ENCODE results near the gene GBP3. TPM values are rescaled to one million over a fixed set of nuclear protein-coding genes. Genes with fewer than 3 reads are reported as not detected.

Gene GBP3
- polyA plus RNA-seq, 2 of the 4 experiments (the other 2 are of a cell fraction), result 0.98 to 1.9 TPM

DNA sequence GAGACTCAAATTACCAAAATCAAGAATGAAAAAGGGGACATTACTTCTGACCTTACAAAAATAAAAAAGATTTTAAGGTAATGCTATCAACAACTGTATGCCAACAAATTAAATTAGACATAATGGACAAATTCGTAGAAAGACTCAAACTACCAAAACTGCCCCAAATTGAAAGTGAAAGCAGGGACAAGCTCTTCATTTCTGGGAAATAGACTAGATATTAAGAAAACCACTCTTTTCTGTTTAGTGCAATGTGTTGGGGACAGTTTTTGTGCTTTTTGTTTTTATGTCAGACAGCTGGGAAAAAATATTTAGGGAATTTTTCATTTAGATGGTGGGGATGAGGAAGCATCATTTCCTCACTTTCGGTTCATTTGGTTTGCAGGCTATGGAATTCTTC is 47.3 kb upstream of the GBP3 start:
- FAIRE-seq, result no peak
- ChIA-PET POLR2A (no interaction called here), CTCF (no interaction called here)
- no peak for DNase-seq (ENCODE audit: low read depth in 1 of 2, low spot score in 1 of 2)
- Histone ChIP-seq H3K4me2 (no peak overlapping the region; the same call in 2 of the 3 replicates), H3K4me1 (no peaks in the 10 kb centered on the region), H3K27ac (no peak overlapping the region), H3K9me3 (no peaks in the 10 kb centered on the region), H3K4me3 (no peak overlapping the region)
- WGBS (ENCODE audit: missing lambda C conversion rate), result 53% methylated on average over 2 of the region's 2 CpGs
- no peak for TF ChIP-seq EHMT2 (IDR thresholded peaks at IDR 0.05; ENCODE audit: low read depth)
- no peak for ATAC-seq

DNA sequence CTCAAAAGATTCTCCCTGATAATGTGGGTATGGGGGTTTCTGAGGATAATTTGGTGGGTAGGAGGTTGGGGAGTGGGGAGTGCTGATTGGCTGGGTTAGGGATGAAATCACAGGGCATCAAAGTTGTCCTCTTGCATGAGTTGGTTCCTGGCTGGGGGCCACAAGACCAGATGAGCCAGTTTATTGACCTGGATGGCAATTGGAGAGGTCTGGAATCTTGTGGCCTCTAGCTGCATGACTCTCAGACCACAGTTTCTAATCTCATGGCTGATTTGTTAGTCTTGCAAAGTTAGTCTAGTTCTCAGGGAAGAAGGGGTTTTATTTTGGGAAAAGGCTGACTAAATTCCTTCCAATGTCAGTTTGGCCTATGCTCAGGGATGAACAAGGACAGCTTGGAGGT is 45.6 kb upstream of the GBP3 start:
- H3K4me3 ChIP-seq, result no peak overlapping the region
- no peak for DNase-seq (ENCODE audit: low read depth in 1 of 2, low spot score in 1 of 2)
- no peak overlapping the region for H3K27ac ChIP-seq
- TF ChIP-seq EHMT2 (IDR thresholded peaks at IDR 0.05; ENCODE audit: low read depth) (no peak), RAD21 (conservative IDR thresholded peaks at IDR 0.05 in 1 of 2, IDR thresholded peaks at IDR 0.05 in 1 of 2) (no peak), NR3C1 (IDR thresholded peaks at IDR 0.05) (no peak), SMC3 (IDR thresholded peaks at IDR 0.05) (no peak), FOXS1 (CRISPR knock-in tag; IDR thresholded peaks at IDR 0.05) (no peak), HOXB13 (CRISPR knock-in tag; IDR thresholded peaks at IDR 0.05; ENCODE audit: low read depth) (no peak), EP300 (IDR thresholded peaks at IDR 0.05) (no peak), JUNB (IDR thresholded peaks at IDR 0.05) (no peak), BHLHE40 (IDR thresholded peaks at IDR 0.05; ENCODE audit: low read depth, low read length) (no peak), RCOR1 (IDR thresholded peaks at IDR 0.05; ENCODE audit: low read depth, low read length) (no peak), ZSCAN20 (CRISPR knock-in tag; IDR thresholded peaks at IDR 0.05) (no peak), JUN (IDR thresholded peaks at IDR 0.05) (no peak), KDM5A (IDR thresholded peaks at IDR 0.05) (no peak), GATA3 (IDR thresholded peaks at IDR 0.05; ENCODE audit: borderline replicate concordance) (no peak)
- TF ChIP-seq, protein P1, sequence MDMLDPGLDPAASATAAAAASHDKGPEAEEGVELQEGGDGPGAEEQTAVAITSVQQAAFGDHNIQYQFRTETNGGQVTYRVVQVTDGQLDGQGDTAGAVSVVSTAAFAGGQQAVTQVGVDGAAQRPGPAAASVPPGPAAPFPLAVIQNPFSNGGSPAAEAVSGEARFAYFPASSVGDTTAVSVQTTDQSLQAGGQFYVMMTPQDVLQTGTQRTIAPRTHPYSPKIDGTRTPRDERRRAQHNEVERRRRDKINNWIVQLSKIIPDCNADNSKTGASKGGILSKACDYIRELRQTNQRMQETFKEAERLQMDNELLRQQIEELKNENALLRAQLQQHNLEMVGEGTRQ (IDR thresholded peaks at IDR 0.05), result no peak
- TF ChIP-seq, protein P2, sequence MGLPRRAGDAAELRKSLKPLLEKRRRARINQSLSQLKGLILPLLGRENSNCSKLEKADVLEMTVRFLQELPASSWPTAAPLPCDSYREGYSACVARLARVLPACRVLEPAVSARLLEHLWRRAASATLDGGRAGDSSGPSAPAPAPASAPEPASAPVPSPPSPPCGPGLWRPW (IDR thresholded peaks at IDR 0.05), result no peak
- TF ChIP-seq, protein P3, sequence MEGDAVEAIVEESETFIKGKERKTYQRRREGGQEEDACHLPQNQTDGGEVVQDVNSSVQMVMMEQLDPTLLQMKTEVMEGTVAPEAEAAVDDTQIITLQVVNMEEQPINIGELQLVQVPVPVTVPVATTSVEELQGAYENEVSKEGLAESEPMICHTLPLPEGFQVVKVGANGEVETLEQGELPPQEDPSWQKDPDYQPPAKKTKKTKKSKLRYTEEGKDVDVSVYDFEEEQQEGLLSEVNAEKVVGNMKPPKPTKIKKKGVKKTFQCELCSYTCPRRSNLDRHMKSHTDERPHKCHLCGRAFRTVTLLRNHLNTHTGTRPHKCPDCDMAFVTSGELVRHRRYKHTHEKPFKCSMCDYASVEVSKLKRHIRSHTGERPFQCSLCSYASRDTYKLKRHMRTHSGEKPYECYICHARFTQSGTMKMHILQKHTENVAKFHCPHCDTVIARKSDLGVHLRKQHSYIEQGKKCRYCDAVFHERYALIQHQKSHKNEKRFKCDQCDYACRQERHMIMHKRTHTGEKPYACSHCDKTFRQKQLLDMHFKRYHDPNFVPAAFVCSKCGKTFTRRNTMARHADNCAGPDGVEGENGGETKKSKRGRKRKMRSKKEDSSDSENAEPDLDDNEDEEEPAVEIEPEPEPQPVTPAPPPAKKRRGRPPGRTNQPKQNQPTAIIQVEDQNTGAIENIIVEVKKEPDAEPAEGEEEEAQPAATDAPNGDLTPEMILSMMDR (IDR thresholded peaks at IDR 0.05), result no peak
- TF ChIP-seq, protein P4, sequence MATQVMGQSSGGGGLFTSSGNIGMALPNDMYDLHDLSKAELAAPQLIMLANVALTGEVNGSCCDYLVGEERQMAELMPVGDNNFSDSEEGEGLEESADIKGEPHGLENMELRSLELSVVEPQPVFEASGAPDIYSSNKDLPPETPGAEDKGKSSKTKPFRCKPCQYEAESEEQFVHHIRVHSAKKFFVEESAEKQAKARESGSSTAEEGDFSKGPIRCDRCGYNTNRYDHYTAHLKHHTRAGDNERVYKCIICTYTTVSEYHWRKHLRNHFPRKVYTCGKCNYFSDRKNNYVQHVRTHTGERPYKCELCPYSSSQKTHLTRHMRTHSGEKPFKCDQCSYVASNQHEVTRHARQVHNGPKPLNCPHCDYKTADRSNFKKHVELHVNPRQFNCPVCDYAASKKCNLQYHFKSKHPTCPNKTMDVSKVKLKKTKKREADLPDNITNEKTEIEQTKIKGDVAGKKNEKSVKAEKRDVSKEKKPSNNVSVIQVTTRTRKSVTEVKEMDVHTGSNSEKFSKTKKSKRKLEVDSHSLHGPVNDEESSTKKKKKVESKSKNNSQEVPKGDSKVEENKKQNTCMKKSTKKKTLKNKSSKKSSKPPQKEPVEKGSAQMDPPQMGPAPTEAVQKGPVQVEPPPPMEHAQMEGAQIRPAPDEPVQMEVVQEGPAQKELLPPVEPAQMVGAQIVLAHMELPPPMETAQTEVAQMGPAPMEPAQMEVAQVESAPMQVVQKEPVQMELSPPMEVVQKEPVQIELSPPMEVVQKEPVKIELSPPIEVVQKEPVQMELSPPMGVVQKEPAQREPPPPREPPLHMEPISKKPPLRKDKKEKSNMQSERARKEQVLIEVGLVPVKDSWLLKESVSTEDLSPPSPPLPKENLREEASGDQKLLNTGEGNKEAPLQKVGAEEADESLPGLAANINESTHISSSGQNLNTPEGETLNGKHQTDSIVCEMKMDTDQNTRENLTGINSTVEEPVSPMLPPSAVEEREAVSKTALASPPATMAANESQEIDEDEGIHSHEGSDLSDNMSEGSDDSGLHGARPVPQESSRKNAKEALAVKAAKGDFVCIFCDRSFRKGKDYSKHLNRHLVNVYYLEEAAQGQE (IDR thresholded peaks at IDR 0.05), result no peak
- TF ChIP-seq, protein P5, sequence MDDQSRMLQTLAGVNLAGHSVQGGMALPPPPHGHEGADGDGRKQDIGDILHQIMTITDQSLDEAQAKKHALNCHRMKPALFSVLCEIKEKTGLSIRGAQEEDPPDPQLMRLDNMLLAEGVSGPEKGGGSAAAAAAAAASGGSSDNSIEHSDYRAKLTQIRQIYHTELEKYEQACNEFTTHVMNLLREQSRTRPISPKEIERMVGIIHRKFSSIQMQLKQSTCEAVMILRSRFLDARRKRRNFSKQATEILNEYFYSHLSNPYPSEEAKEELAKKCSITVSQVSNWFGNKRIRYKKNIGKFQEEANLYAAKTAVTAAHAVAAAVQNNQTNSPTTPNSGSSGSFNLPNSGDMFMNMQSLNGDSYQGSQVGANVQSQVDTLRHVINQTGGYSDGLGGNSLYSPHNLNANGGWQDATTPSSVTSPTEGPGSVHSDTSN (IDR thresholded peaks at IDR 0.05), result no peak
- H3K4me2 ChIP-seq, result no peak overlapping the region
- H3K9me3 ChIP-seq, result no peaks in the 10 kb centered on the region
- no peak for ATAC-seq
- no peaks in the 10 kb centered on the region for H3K4me1 ChIP-seq
- FAIRE-seq, result no peak
- ChIA-PET CTCF (no interaction called here), POLR2A (no interaction called here)
